ENCODE measurements around the gene ATP2A2. TPM values are rescaled to one million over a fixed set of nuclear protein-coding genes. Genes with fewer than 3 reads are reported as not detected.

The ATP2A2 gene
- total and polyA plus RNA-seq, 2 of the 8 experiments (the other 6 are each of a cell fraction or from before 2014, with no cell fraction given), result 86.1 to 271 TPM

GRCh38 chr12:110365489-110366320 lies 84.7 kb downstream of the ATP2A2 start:
- Histone ChIP-seq H3K4ac (replicated peaks; ENCODE audit: insufficient read length, low read depth, low read length) (no peak overlapping the region), H2BK15ac (ENCODE audit: low read length) (no peak overlapping the region), H2BK120ac (replicated peaks; ENCODE audit: low read depth, low read length) (no peak overlapping the region), H4K8ac (ENCODE audit: extremely low read depth, insufficient read depth, low read length) (no peak overlapping the region), H2BK5ac (ENCODE audit: low read depth, low read length) (no peak overlapping the region; the same call in 1 of the 2 replicates), H3K4me2 (ENCODE audit: insufficient read depth in 1 of 2, low read depth in 2 of 2, low read length in 2 of 2) (no peak overlapping the region), H3K9me3 (ENCODE audit: insufficient read depth in 2 of 2, low read depth in 1 of 2, low read length in 1 of 2) (no peaks in the 10 kb centered on the region), H3K9ac (replicated peaks in 1 of 4; ENCODE audit: extremely low read depth in 1 of 4, low read depth in 3 of 4, low read length in 3 of 4) (no peak overlapping the region), H3K4me3 (ENCODE audit: extremely low read depth in 1 of 4, insufficient read depth in 2 of 4, low read depth in 3 of 4, low read length in 4 of 4) (no peak overlapping the region), H3K36me3 (ENCODE audit: control insufficient read depth in 2 of 4, insufficient read depth in 4 of 4, low read length in 3 of 4) (peaks cover 0 to 4% (median 0%) of the 10 kb centered on the region in 4 experiments; a peak in 1 of 8 replicates), H3K18ac (ENCODE audit: extremely low read depth, low read length) (no peak overlapping the region), H2BK12ac (ENCODE audit: low read depth, low read length) (no peak overlapping the region), H4K5ac (ENCODE audit: insufficient read length, low read depth, low read length) (no peak overlapping the region), H2AK5ac (ENCODE audit: low read depth, low read length) (no peak overlapping the region), H3K14ac (ENCODE audit: insufficient read length) (no peak overlapping the region), H3K27me3 (replicated peaks in 1 of 4; ENCODE audit: control insufficient read depth in 3 of 4, extremely low read depth in 1 of 4, insufficient read depth in 3 of 4, low read length in 3 of 4) (no peaks in the 10 kb centered on the region), H2AFZ (ENCODE audit: low read length) (no peak overlapping the region), H3K4me1 (replicated peaks in 1 of 4; ENCODE audit: control insufficient read depth in 3 of 4, insufficient read depth in 4 of 4, low read length in 3 of 4) (no peaks in the 10 kb centered on the region; a peak in 1 of 7 replicates), H3K23me2 (ENCODE audit: low read depth, low read length) (no peaks in the 10 kb centered on the region), H3K56ac (replicated peaks; ENCODE audit: insufficient read length, low read depth, low read length) (no peak overlapping the region), H3K23ac (ENCODE audit: insufficient read length) (no peak overlapping the region), H3K79me2 (ENCODE audit: control insufficient read depth in 1 of 2, insufficient read depth in 2 of 2, low read length in 2 of 2) (no peaks in the 10 kb centered on the region), H4K91ac (replicated peaks; ENCODE audit: insufficient read length, low read length) (no peak overlapping the region), H3K79me1 (ENCODE audit: low read depth, low read length) (no peaks in the 10 kb centered on the region), H2BK20ac (ENCODE audit: low read length) (no peak overlapping the region), H3K27ac (ENCODE audit: low read depth, low read length) (no peak overlapping the region), H4K20me1 (replicated peaks in 1 of 2; ENCODE audit: control insufficient read depth in 1 of 2, insufficient read depth in 2 of 2, low read length in 2 of 2) (no peaks in the 10 kb centered on the region)
- no peak for DNase-seq (ENCODE audit: low read depth in 1 of 2, low spot score in 2 of 2)
- ChIA-PET CTCF (ENCODE audit: partially characterized antibody) (interaction anchor here (0.7 to 2.8 kb wide), 6 partner anchors 8 to 236 kb away, joined by 3 to 11 read pairs (median 6); no protein-coding TSS in a partner anchor), POLR2A (ENCODE audit: partially characterized antibody) (interaction anchor here (1.0 to 3.3 kb wide), 5 partner anchors 9 to 55 kb away, joined by 3 to 20 read pairs (median 5); no protein-coding TSS in a partner anchor)
- TF ChIP-seq SP2 (IDR thresholded peaks at IDR 0.05; ENCODE audit: low read length), result no peak
- TF ChIP-seq RFX5 (IDR thresholded peaks at IDR 0.05; ENCODE audit: borderline replicate concordance, low read depth, low read length), result no peak
- TF ChIP-seq GTF2F1 (IDR thresholded peaks at IDR 0.05; ENCODE audit: borderline replicate concordance, low read depth, low read length), result no peak
- FAIRE-seq, result no peak
- WGBS, 2 experiments (ENCODE audit: extremely low coverage in 1 of 2, insufficient coverage in 1 of 2, insufficient read length in 1 of 2, insufficient replicate concordance in 2 of 2, low coverage in 1 of 2, low lambda C conversion rate in 2 of 2, missing lambda C conversion rate in 1 of 2), result 78% methylated on average over 7 of the region's 7 CpGs; no CpG with 5 or more reads in 1 of the 2 experiments
